Thymus (tissue), 11 donors: ENCODE results near the gene MS4A18. TPM values are rescaled to one million over a fixed set of nuclear protein-coding genes. Genes with fewer than 3 reads are reported as not detected.
"Not testable (repeated sequence)": the region's sequence is repeated elsewhere in the genome, so short reads cannot be mapped to it uniquely, and the experiment has no call there.

Experiments
- DNase-seq, 9 donors: peaks; one replicate each; pipeline ENCODE4 v3.0.0-alpha.2; 2013; ENCODE audit warnings: low spot score in 9 of 9, low read depth in 6 of 9, missing footprints in 1 of 9
- H3K27ac ChIP-seq, 2 donors: one replicate each; pipeline ENCODE4 v1.5.1; 2013; ENCODE audit warnings: control low read depth in 1 of 2, low read depth in 1 of 2, low read length in 1 of 2, mild to moderate bottlenecking in 1 of 2, moderate library complexity in 1 of 2
- H3K27me3 ChIP-seq, 2 donors: one replicate each; pipeline ENCODE4 v1.5.1; 2013; ENCODE audit warnings: low read length in 1 of 2; ENCODE audit not compliant: control insufficient read depth in 2 of 2, insufficient read depth in 1 of 2
- H3K36me3 ChIP-seq, 2 donors: one replicate each; pipeline ENCODE4 v1.5.1; 2013; ENCODE audit warnings: low read length in 1 of 2, mild to moderate bottlenecking in 1 of 2, moderate library complexity in 1 of 2; ENCODE audit not compliant: control insufficient read depth in 2 of 2, insufficient read depth in 2 of 2
- H3K4me1 ChIP-seq, 2 donors: one replicate each; pipeline ENCODE4 v1.5.1; 2013; ENCODE audit warnings: low read length in 2 of 2; ENCODE audit not compliant: control insufficient read depth in 2 of 2, insufficient read depth in 2 of 2
- H3K4me3 ChIP-seq, 2 donors: one replicate each; pipeline ENCODE4 v1.5.1; 2013; ENCODE audit warnings: low read length in 2 of 2, control low read depth in 1 of 2, mild to moderate bottlenecking in 1 of 2
- H3K9me3 ChIP-seq, 2 donors: one replicate each; pipeline ENCODE4 v1.5.1; 2013; ENCODE audit warnings: low read length in 1 of 2, mild to moderate bottlenecking in 1 of 2; ENCODE audit not compliant: control insufficient read depth in 2 of 2, insufficient read depth in 1 of 2
- WGBS: extraction: QIAGEN DNeasy Blood & Tissue Kit; methylation state at CpG from one replicate; pipeline ENCODE4 v1.1.7; 2013; 5-methylcytosine and 5-hydroxymethylcytosine counted together
- polyA plus RNA-seq: library from polyadenylated mRNA; stranded (reverse); fragments of 200-250 nt; gene quantifications from one replicate; pipeline ENCODE4 v1.2.3, GENCODE V29; 2013
- total RNA-seq: library from RNA; stranded (reverse); fragments of 120-200 nt; gene quantifications from one replicate; pipeline ENCODE4 v1.2.4, GENCODE V29; 2013
- donor health status: healthy.

Gene MS4A18
- total and polyA plus RNA-seq, 2 donors = 0.07 TPM; not detected in 1

GRCh38 chr11:60759438-60760225 is 35.1 kb downstream of the MS4A18 start:
- not testable (repeated sequence) for H3K4me3 ChIP-seq, H3K27me3 ChIP-seq, DNase-seq, H3K36me3 ChIP-seq, H3K9me3 ChIP-seq, H3K27ac ChIP-seq
- WGBS = 54% methylated on average over 22 of the region's 22 CpGs
- peaks cover 0 to 11% of the 10 kb centered on the region in 2 donors for H3K4me1 ChIP-seq

GRCh38 chr11:60761436-60762190 is 37.1 kb downstream of the MS4A18 start:
- no peak overlapping the region for H3K27ac ChIP-seq
- H3K4me3 ChIP-seq = no peak overlapping the region
- no peaks in the 10 kb centered on the region for H3K9me3 ChIP-seq
- H3K4me1 ChIP-seq = peaks cover 0 to 3% of the 10 kb centered on the region in 2 donors
- no peaks in the 10 kb centered on the region for H3K36me3 ChIP-seq
- no peaks in the 10 kb centered on the region for H3K27me3 ChIP-seq
- DNase-seq = no peak
- WGBS = 92% methylated on average over 4 of the region's 4 CpGs

GRCh38 chr11:60762851-60763691 is 38.6 kb downstream of the MS4A18 start:
- Histone ChIP-seq H3K36me3 (no peaks in the 10 kb centered on the region), H3K9me3 (no peaks in the 10 kb centered on the region), H3K4me1 (no peaks in the 10 kb centered on the region), H3K4me3 (no peak overlapping the region), H3K27ac (no peak overlapping the region), H3K27me3 (peaks cover 0 to 3% of the 10 kb centered on the region in 2 donors)
- peak in 1 of 9 donors; percentile 29 for DNase-seq
- WGBS = 86% methylated on average over 11 of the region's 11 CpGs

GRCh38 chr11:60763692-60764369 is 39.3 kb downstream of the MS4A18 start:
- Histone ChIP-seq H3K9me3 (no peaks in the 10 kb centered on the region), H3K27ac (no peak overlapping the region), H3K36me3 (no peaks in the 10 kb centered on the region), H3K27me3 (peaks cover 0 to 3% of the 10 kb centered on the region in 2 donors), H3K4me3 (no peak overlapping the region), H3K4me1 (no peaks in the 10 kb centered on the region)
- no peak for DNase-seq
- WGBS = 92% methylated on average over 11 of the region's 11 CpGs

- no peak overlapping the region for H3K4me3 ChIP-seq
- 77% methylated on average over 1 of the region's 1 CpG for WGBS
- H3K36me3 ChIP-seq = no peaks in the 10 kb centered on the region
- H3K27me3 ChIP-seq = peaks cover 0 to 3% of the 10 kb centered on the region in 2 donors
- H3K9me3 ChIP-seq = no peaks in the 10 kb centered on the region
- H3K4me1 ChIP-seq = no peaks in the 10 kb centered on the region
- H3K27ac ChIP-seq = no peak overlapping the region
- peak in 1 of 9 donors; percentile 16 for DNase-seq
Observed at GRCh38 chr11:60764879-60765278, 40.4 kb downstream of the MS4A18 start.

- no peak for DNase-seq
- Histone ChIP-seq H3K27ac (no peak overlapping the region), H3K4me3 (no peak overlapping the region), H3K36me3 (no peaks in the 10 kb centered on the region), H3K9me3 (no peaks in the 10 kb centered on the region), H3K27me3 (peaks cover 0 to 3% of the 10 kb centered on the region in 2 donors), H3K4me1 (no peaks in the 10 kb centered on the region)
- WGBS = 96% methylated on average over 5 of the region's 5 CpGs
Observed at GRCh38 chr11:60765355-60765754, 40.8 kb downstream of the MS4A18 start.

GRCh38 chr11:60766547-60766946 is 42.0 kb downstream of the MS4A18 start:
- no peak for DNase-seq
- WGBS = 96% methylated on average over 10 of the region's 10 CpGs
- Histone ChIP-seq H3K27ac (no peak overlapping the region), H3K4me3 (no peak overlapping the region), H3K36me3 (no peaks in the 10 kb centered on the region), H3K27me3 (peaks cover 0 to 3% of the 10 kb centered on the region in 2 donors), H3K4me1 (no peaks in the 10 kb centered on the region), H3K9me3 (no peaks in the 10 kb centered on the region)

GRCh38 chr11:60767388-60767811 is 42.9 kb downstream of the MS4A18 start:
- H3K27ac ChIP-seq = no peak overlapping the region
- 47% methylated on average over 26 of the region's 26 CpGs for WGBS
- H3K4me3 ChIP-seq = no peak overlapping the region
- H3K9me3 ChIP-seq = no peaks in the 10 kb centered on the region
- no peaks in the 10 kb centered on the region for H3K36me3 ChIP-seq
- H3K27me3 ChIP-seq = peaks cover 0 to 3% of the 10 kb centered on the region in 2 donors
- DNase-seq = peak in 2 of 9 donors; percentile 15 to 17
- no peaks in the 10 kb centered on the region for H3K4me1 ChIP-seq
